Epidermal melanocyte (primary cell): ENCODE data around the gene PPP1R12C.
"Not testable (repeated sequence)": the region's sequence is repeated elsewhere in the genome, so short reads cannot be mapped to it uniquely, and the experiment has no call there.

Experiments
- DNase-seq: peaks from one replicate; pipeline ENCODE4 v3.0.0; 2011; ENCODE audit warnings: low spot score; ENCODE audit not compliant: insufficient read length

Gene PPP1R12C

DNA sequence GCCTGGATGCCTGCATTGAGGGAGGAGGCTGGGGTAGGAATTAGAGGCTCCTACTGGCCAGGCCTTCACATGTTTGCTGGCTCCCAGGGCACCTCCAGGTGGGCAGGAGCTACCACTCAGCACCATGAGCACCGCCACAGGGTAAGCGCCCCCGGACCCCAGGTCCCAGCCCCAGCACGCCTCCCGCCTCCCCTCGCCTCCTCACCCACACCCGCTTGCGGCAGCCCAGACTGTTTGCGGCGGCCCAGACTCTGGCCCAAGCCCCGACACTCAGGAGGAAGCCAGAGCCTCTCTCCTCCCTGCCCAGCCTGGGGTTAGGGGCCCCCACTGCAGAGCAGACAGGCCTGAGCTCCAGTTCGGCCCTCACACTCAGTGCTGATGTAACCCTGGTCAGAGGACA is 41.1 kb downstream of the PPP1R12C start:
- no peak for DNase-seq

DNA sequence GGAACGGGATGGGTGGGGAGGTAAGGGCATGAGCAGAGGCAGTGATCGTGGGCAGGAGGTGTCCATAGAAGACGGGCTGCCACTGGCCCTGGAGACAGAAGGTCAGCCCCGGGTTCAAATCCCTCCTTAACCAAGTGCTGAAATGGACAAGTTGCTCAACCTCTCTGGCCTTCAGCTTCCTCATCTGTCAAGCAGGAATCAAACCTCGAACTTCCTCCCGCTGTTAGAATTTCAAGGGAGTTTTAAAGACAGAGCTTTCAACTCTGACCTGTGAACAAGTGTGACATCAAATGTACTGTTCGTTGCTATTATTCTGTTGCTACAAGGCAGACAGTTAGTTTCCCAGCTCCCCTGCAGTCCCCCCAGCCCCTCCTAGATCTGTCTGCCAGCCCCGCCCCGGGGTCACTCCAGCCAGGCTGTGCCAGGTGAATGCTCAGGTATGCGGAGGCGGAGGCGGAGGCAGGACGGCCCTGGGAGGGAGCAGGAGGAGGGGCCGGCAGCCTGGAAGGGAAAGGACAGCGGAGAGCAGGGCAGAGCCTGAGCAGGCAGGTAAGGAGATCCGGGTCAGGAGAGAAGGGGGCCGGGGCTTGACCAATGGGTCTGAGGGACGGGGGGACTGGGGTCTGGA is 42.0 kb downstream of the PPP1R12C start, which contains the start of gene EPS8L1:
EPS8L1 (plus strand) TSS at position 499 of the 628 bp plus-strand sequence. CDS start 576 bp downstream, outside the sequence.
- no peak for DNase-seq

DNA sequence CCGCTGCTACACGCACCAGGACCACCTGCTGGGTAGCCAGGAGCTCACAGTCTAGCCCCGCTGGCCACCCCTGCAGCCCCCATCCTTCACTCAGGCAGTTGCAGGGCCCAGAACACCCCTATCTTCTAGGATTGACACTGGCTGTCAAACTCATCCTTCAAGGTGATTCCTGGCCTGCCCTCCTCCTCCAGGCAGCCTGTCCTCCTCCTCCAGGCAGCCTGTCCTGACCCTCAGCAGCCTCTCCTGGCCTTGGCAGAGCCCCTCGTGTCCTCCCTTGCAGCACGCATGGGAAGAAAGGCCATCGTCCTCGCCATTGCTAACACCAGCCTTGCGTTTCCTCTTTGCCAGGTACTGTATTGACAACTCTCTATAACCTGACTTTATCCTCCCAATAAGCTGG is 45.5 kb downstream of the PPP1R12C start:
- no peak for DNase-seq

DNA sequence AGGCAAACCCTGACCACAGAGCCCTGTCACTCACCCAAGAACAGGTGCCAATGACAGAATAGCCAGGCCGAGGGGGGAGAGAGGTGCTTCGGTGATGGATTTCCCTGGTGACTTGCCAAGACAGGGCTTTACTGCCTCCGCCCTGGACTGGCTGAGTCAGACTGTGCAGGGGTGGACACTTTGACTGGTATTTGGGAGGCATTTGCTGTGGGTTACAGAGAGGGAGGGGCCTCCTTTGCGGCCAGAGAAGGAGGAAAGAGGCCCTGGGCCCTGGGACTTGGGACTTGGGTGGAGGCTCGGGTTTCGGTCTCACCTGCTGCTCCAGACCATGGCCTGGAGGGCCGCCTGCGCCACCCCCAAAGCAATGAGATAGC is 46.3 kb downstream of the PPP1R12C start:
- no peak for DNase-seq

- DNase-seq, result no peak
Observed at GRCh38 chr19:55070466-55071128, 46.8 kb downstream of the PPP1R12C start.

- DNase-seq, result no peak
Observed at GRCh38 chr19:55069865-55070197, 47.6 kb downstream of the PPP1R12C start.

DNA sequence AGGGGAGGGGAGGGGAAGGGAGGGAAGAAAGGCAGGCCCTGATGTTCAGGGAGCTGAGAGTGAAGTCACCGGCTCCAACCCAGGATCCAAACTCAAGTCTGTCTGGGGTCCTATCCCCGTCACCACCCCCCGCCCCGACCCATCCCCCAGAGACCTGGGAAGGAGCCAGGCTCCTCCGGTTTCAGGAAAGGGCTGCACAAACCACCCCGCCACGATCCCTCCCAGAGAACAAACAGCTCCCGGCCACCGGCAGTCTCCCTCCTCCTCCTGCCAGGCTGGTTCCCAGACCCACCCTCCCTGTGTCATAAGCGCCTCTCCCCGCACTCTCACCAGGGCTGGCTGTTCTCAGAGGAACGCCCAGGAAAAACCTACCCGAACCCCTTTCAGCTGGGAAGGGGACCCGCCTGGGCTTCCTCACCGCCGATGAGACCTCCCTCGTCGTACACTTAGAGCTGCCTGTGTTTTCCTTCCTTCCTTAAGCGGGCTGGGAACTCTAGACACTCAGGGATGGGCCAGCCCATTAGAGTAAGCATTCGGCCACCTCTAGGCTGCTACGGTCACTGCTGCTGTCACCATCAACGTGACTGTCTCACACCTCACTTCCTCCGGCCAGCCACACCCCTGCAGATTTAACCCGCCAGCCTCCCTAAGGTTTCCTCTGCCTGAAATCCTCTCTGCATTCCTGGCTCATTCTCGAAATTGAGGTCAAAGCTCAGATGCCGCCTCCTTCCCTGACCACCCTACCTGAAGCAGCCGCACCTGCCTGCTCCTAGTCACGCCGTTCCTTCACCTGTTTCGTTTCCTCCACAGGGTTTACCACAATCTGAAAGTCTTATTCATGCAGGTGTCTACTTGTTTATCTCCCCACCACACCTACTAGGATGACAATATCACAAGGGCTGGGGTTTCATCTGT is 48.2 kb downstream of the PPP1R12C start:
- no peak for DNase-seq

- DNase-seq, result no peak
Observed at GRCh38 chr19:55067869-55068268, 49.6 kb downstream of the PPP1R12C start.

DNA sequence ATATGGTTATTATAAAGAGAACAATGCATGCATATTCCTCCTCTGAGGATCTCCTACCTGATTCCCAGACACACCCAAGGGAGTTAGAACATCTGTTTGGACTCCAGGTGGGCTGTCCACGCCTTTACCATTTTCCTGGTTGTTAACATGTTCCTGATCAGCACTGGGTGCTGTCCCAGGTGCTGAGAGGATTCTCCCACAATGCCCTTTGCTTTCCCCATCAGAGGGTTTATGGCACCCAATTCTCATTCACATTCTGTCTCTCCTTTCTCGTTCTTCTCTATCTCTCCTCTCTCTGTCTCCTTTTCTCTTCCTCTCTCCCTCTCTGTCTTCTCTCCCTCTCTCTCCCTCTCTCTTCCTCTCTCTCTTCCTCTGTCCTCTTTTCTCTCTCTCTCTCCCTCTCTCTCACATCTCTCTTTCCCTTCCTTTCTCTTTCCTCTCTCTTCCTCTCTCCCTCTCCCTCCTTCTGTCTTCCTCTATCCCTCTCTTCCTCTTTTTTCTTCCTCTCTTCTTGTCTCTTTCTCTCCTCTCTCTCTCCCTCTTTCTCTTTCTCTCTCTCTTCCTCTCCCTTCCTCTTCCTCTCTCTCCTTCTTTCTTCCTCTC is 51.2 kb downstream of the PPP1R12C start:
- DNase-seq, result no peak

DNA sequence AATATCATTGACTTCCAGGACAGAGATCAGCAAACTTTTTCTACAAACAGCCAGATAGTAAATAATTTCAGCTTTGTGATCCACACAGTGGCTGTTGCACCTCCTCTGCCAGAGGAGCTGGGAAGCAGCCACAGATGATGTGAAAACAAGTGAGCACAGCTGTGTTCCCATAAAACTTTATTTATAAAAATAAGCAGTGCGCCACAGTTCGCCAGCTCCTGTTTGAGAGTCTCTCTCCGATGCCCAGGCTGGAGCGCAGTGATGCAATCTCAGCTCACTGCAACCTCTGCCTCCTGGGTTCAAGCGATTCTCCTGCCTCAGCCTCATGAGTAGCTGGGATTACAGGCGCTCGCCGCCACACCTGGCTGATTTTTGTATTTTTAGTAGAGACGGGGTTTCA is 51.9 kb downstream of the PPP1R12C start:
- not testable (repeated sequence) for DNase-seq

DNA sequence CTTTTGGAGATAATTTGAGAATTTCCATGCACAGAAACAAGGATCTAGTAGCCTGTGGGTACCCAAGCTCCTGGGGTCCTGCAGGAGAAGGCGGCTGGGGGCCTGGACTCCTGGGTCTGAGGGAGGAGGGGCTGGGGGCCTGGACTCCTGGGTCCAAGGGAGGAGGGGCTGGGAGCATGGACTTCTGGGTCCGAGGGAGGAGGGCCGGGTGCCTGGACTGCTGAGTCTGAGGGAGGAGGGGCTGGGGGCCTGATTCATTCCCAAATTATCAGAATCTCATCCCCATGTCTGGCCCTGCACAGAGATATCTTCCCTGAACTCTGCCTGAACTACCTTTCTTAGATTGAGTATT is 54.0 kb downstream of the PPP1R12C start:
- no peak for DNase-seq

DNA sequence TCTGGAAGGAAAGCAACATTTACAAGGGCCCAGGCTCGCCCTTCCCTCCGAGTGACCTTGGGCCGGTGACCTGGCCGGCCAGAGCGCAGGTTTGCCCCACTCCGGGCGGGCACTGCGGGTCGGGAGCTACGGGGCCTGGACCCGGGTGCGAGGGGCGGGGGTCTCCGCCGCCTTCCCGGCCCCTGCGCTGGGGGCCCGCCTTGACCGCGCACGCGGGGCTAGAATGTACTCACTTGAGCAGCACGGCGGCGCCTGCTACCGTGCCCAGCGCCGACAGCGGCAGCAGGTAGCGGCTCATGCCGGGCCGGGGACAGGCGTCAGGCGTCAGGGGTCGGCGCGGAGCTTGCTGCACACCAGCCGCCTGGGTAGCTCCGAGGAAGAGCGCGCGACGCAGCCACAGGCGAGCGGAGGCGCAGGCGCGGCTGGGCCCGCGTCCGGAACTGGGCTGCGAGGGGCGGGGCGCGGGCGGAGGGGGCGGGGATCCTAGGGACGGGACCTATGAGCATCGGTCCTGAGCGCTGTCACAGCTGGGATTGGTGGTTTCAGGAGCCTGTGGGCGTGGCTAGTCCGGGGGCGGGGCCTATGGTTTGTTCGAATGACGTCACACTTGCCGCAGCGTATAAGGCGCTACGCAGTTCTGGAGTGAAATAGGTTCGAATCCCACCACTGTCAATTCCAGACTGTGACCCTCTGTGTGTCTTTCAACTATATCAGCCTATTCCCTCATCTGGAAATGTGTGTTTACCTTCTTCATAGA is 54.5 kb downstream of the PPP1R12C start, which contains the start of gene RDH13:
RDH13 (minus strand) TSS at position 414 of the 757 bp plus-strand sequence; CDS start at position 298, 116 bp downstream.
- DNase-seq, result peak; percentile 95

DNA sequence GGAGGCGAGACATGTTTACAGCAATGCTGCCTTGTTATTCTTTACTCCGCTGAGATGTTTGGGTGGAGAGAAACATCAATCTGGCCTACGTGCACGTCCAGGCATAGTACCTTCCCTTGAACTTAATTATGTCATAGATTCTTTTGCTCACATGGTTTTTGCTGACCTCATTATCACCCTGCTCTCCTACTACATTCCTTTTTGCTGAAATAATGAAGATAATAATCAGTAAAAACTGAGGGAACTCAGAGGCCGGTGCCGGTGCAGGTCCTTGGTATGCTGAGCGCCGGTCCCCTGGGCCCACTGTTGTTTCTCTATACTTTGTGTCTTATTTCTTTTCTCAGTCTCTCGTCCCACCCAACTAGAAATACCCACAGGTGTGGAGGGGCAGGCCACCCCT is 57.1 kb downstream of the PPP1R12C start:
- DNase-seq, result not testable (repeated sequence)

DNA sequence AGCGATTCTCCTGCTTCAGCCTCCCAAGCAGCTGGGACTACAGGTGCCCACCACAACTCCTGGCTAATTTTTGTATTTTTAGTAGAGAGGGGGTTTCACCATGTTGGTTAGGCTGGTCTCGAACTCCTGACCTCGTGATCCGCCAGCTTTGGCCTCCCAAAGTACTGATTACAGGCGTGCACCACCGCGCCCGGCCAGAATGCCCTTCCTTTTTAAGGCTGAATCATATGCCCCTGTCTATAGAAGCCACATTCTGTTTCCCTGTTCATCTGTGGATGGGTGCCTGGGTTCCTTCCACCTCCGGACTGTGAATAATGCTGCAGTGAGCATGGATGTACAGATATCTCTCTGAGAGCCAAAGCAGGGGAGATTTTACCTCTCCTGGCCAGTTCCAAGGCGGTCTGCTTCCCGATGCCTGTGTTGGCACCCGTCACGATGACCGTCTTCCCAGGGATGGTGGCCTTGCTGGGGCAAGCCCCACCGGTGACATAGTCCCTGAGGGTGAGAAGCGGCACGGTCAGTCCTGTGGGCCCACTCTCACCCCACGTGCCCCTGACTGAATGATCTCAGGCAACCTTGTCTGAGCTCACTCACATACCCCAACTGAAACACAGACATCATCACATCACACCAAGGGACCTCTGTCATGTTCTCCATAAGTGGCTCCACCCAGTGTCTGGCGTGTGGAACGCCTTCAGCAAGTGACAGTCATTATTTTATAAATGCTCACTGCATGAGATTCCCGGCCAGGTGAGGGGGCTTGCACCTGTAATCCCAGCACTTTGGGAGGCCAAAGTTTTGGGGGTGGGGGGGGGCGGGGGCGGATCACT is 58.4 kb downstream of the PPP1R12C start:
- no peak for DNase-seq

DNA sequence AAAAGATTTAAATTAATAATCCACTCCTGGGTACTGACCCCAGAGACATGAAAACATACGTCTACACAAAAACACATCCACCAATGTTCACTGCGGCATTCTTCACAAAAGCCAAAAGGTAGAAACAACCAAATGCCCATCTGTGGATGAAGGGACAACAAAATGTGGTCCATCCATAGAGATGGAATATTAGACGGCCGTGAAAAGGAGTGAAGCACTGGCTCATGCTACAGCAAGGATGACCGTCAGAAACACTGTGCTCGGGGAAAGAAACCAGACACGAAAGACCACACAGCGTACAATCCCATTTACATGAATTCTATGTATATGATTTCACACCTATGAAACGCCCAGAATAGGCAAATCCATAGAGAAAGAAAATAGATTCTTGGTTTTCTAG is 60.6 kb downstream of the PPP1R12C start:
- no peak for DNase-seq

- DNase-seq, result no peak
Observed at GRCh38 chr19:55053735-55054134, 63.7 kb downstream of the PPP1R12C start.

DNA sequence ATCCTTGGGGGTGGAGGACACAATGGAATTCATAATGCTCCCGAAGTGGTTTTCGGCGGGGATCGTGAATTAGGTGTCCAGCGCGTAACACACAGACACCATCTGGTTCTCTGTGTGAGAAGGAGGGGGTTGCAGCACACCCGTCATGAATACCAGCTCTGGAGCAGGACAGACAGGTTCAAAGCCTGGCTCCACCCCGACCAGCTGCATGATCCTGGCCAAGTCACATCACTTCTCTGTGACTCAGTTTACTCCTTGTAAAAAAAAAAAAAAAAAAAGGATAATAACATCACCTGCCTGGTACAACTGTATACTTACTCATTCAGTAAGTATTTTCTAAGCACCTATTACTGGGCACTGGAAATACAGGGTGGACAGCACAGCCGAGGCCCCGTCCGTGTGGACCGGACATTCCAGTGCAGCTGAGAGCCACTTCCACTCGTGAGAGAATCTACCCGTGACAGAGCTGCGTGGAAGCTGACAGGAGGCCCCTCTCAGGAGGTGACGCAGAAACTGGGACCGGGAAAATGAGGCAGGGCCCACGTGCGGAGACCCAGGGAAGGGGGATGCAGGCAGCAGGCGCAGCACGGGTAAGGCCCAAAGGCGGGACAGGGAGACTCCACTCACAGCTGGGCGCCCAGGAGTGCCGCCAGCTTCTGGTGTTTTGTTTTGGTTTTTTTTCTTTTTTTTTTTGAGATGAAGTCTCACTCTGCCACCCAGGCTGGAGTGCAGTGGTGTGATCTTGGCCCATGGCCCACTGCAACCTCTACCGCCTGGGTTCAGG is 66.5 kb downstream of the PPP1R12C start:
- no peak for DNase-seq

- DNase-seq, result no peak
Observed at GRCh38 chr19:55048446-55048845, 69.0 kb downstream of the PPP1R12C start.

- DNase-seq, result no peak
Observed at GRCh38 chr19:55047951-55048350, 69.5 kb downstream of the PPP1R12C start.
